Prostate gland (tissue), 2 donors: Measurements from ENCODE around the gene KCNG2. TPM values are rescaled to one million over a fixed set of nuclear protein-coding genes. Genes with fewer than 3 reads are reported as not detected.

Source experiments
- DNase-seq: peaks from one replicate; pipeline ENCODE4 v3.0.0-alpha.2; 2019; ENCODE audit warnings: low spot score
- H3K27ac ChIP-seq, 2 donors: fragments of 200-600 bp; sonication (generic); 2 replicates each; pipeline ENCODE4 v1.5.1; 2017 to 2019
- H3K27me3 ChIP-seq: fragments of 200-600 bp; sonication (generic); replicated peaks from 2 replicates; pipeline ENCODE4 v1.5.1; 2019; ENCODE audit not compliant: insufficient read depth
- H3K36me3 ChIP-seq, 2 donors: fragments of 200-600 bp; sonication (generic); 1 replicate in 1 of 2; 2 replicates in 1 of 2; pipeline versions ENCODE4 v1.5.1 to v1.8.1; 2017 to 2019
- H3K4me1 ChIP-seq: fragments of 200-600 bp; sonication (generic); replicated peaks from 2 replicates; pipeline ENCODE4 v1.5.1; 2019
- H3K4me3 ChIP-seq, 2 donors: fragments of 200-600 bp; sonication (generic); 2 replicates each; pipeline ENCODE4 v1.5.1; 2017 to 2019
- H3K9me3 ChIP-seq: fragments of 200-600 bp; sonication (generic); 2 replicates; pipeline ENCODE4 v1.5.1; 2017
- CTCF ChIP-seq, 4 experiments: fragments of 200-600 bp in 2 of 4; fragments of 450-650 bp in 2 of 4; sonication (generic) in 2 of 4; IDR thresholded peaks; 1 replicate in 3 of 4; 2 replicates in 1 of 4; pipeline ENCODE4 v1.5.1; 2016 to 2019; ENCODE audit warnings: antibody characterized with exemption in 4 of 4, mild to moderate bottlenecking in 2 of 4, moderate library complexity in 2 of 4
- POLR2A ChIP-seq: fragments of 450-650 bp; IDR thresholded peaks from one replicate; pipeline ENCODE4 v1.6.1; 2016; ENCODE audit warnings: antibody characterized with exemption, mild to moderate bottlenecking
- POLR2AphosphoS5 ChIP-seq: sonication (generic); formaldehyde crosslinking; IDR thresholded peaks from one replicate; pipeline ENCODE4 v1.6.1; 2017; ENCODE audit warnings: antibody characterized with exemption
- WGBS: methylation state at CpG from one replicate; pipeline ENCODE4 v1.1.5; 2018; 5-methylcytosine and 5-hydroxymethylcytosine counted together
- intact Hi-C: fragments of 100-400 bp; cut with DNase I; formaldehyde crosslinking; loops from one replicate; pipeline ENCODE4 v1.14.2; 2022
- total RNA-seq, 2 donors: library from RNA; depleted of rRNA; stranded (reverse); fragments of >200 nt; gene quantifications; one replicate each; pipeline ENCODE4 v1.1.0, GENCODE V29; 2016

Gene KCNG2
- total RNA-seq, 2 donors from 2014 or later, result 3.7 TPM; not detected in 1

DNA sequence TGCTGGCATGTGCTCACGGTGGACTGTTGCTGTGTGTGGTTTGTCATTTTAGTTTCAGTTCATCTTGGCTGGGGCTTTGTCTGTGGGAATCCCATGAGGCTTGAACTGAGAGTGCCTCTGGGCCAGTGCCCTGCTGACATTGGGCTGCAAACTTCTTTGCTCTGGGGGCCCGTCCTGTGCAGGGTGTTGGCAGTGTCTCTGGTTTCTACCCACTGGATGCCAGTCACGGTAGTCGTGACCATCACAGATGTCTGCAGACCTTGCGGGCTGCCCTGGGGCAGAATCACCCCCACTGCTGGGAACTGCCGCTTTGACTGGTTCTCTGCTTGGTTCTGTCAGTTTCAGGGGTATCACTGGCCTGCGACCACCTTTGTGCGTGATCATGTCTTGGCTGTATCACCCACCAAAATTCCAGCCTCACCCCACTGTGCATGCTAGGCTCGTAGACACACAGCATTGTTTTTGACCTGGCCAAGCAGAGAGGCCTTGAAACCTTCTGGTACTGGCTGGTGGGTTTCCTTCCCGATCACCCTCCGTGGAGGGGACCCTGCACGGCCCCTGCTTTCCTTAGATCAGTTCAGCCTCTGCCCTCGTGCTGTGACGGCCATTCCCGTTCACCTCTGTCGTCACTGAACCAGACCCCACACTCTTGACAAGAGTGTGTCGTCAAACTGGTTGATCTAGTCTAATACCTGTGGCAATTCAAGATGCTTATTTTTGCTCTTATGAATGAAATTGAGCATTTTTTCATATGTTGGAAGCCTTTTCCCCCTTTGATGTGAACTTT is 57.6 kb downstream of the KCNG2 start:
- Histone ChIP-seq H3K27me3 (no peaks in the 10 kb centered on the region), H3K36me3 (no peaks in the 10 kb centered on the region), H3K4me1 (peaks cover 6% of the 10 kb centered on the region), H3K27ac (no peak overlapping the region), H3K9me3 (no peaks in the 10 kb centered on the region), H3K4me3 (no peak overlapping the region)
- no peak for DNase-seq
- TF ChIP-seq POLR2AphosphoS5 (no peak), POLR2A (no peak), CTCF (IDR thresholded peaks at IDR 0.05) (no peak)
- 69% methylated on average over 17 of the region's 17 CpGs for whole genome bisulfite sequencing
- intact Hi-C loops, result no loop called here

- H3K4me3 ChIP-seq, result no peak overlapping the region
- no peak overlapping the region for H3K27ac ChIP-seq
- H3K9me3 ChIP-seq, result no peaks in the 10 kb centered on the region
- no peaks in the 10 kb centered on the region for H3K36me3 ChIP-seq
- no peak for TF ChIP-seq POLR2AphosphoS5
- TF ChIP-seq POLR2A, result no peak
- no peak for TF ChIP-seq CTCF (IDR thresholded peaks at IDR 0.05)
- DNase-seq, result no peak
- H3K4me1 ChIP-seq, result peaks cover 6% of the 10 kb centered on the region
- intact Hi-C loops, result no loop called here
- H3K27me3 ChIP-seq, result no peaks in the 10 kb centered on the region
- WGBS, result 18% methylated on average over 26 of the region's 26 CpGs
Observed at GRCh38 chr18:79856119-79857007, 58.6 kb downstream of the KCNG2 start.

GRCh38 chr18:79857082-79857671 is 59.4 kb downstream of the KCNG2 start:
- no peak overlapping the region for H3K4me3 ChIP-seq
- peaks cover 6% of the 10 kb centered on the region for H3K4me1 ChIP-seq
- intact Hi-C loops, result no loop called here
- no peaks in the 10 kb centered on the region for H3K9me3 ChIP-seq
- H3K36me3 ChIP-seq, result no peaks in the 10 kb centered on the region
- H3K27me3 ChIP-seq, result no peaks in the 10 kb centered on the region
- no peak overlapping the region for H3K27ac ChIP-seq
- DNase-seq, result no peak
- WGBS, result 37% methylated on average over 14 of the region's 14 CpGs
- TF ChIP-seq CTCF (IDR thresholded peaks at IDR 0.05), result no peak
- no peak for TF ChIP-seq POLR2A
- no peak for TF ChIP-seq POLR2AphosphoS5

GRCh38 chr18:79859314-79859713 is 61.6 kb downstream of the KCNG2 start:
- H3K9me3 ChIP-seq, result no peaks in the 10 kb centered on the region
- DNase-seq, result no peak
- intact Hi-C loops, result no loop called here
- H3K27me3 ChIP-seq, result no peaks in the 10 kb centered on the region
- H3K4me3 ChIP-seq, result no peak overlapping the region
- no peak overlapping the region for H3K27ac ChIP-seq
- 88% methylated on average over 7 of the region's 7 CpGs for WGBS
- TF ChIP-seq POLR2A, result no peak
- no peak for TF ChIP-seq POLR2AphosphoS5
- TF ChIP-seq CTCF (IDR thresholded peaks at IDR 0.05), result no peak
- peaks cover 6% of the 10 kb centered on the region for H3K4me1 ChIP-seq
- H3K36me3 ChIP-seq, result no peaks in the 10 kb centered on the region
